GM21786 (cell line): ENCODE results near the gene DENND5B.
"Not testable (repeated sequence)": the region's sequence is repeated elsewhere in the genome, so short reads cannot be mapped to it uniquely, and the experiment has no call there.

Experiments used
- ATAC-seq: cut with Tn5 transposase; IDR thresholded peaks from one replicate; pipeline ENCODE4 v1.9.1; 2021; ENCODE audit not compliant: unreplicated experiment

The DENND5B gene

DNA sequence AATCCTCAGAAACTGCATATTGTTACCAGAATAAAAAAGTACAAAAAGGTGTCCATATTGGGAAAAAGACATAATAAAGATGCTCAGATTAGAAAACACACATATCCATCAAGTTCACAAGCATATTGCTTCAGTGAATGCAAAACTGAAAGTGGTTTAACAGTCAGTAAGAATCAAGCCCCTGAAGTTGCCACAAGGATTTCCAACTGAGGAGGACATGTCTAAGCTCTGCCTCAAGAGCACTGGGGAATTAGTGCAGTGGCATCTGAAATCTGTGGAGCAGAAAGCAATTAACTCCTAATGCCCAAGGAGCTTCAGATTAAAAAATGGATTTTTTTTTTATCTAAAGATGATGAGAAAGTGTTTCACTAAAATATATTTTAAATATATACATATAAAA is 113.2 kb downstream of the DENND5B start:
- peak; percentile 75 for ATAC-seq

DNA sequence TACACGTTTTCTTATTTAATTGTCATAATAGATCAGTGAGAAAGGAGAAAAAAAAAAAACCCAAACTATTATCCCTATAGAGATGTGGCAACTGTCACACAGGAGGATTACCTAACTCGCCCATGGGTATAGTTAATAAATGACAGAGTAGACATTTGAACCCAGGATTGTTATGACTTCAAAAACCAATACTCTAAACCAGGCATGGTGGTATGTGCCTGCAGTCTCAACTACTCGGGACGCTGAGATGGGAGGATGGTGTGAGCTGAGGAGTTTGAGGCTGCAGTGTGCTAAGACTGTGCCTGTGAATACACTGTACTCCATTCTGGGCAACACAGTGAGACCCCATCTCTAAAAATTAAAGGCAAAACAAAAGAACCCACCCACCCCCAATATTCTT is 114.5 kb downstream of the DENND5B start:
- no peak for ATAC-seq

DNA sequence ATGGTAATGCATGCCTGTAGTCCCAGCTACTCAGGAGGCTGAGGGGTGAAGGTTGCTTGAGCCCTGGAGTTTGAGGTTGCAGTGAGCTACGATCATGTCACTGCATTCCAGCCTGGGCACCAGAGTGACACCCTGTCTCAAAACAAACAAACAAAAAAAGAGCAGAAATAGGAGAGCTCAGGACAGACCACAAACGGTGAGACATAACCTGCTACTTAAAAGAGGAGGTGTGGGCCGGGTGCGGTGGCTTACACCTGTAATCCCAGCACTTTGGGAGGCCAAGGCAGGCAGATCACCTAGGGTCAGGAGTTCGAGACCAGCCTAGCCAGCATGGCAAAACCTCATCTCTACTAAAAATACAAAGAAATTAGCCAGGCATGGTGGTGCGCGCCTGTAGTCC is 115.3 kb downstream of the DENND5B start:
- not testable (repeated sequence) for ATAC-seq

DNA sequence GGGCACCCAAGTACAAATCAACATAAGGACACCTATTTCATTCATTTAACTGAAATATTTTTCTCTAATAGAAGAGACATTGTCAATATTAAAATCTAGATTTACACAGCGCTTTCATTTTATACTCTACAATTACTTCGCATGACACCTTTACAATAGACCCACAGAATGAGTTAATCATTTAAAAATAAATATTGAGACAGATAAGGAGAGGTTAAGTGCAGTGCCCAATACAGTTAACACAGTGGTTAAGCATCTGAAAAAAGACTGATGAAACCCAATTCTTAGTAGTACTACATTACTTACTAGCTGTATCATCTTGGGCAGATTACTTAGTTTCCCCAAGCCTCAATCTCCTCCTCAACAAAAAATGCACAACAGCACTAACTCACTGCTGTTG is 116.2 kb downstream of the DENND5B start:
- ATAC-seq: no peak

DNA sequence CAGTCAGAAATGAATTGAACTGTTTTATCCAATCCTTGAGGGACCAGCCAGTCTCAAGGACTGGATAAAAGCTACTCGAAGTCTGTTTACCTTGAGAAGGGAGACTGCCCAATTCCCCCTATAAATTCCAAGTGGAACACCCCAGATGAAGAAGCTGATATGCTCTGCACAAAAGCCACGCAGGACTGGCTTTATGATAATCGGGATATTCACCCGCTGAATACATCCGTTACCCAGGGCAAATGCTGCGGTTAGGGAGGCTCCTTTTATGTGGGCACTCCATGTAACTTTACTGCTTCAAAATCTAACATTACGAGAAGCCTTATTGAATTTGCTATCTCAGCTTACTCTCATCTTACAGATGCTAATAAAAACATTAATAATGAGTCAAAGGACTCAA is 119.1 kb downstream of the DENND5B start:
- no peak for ATAC-seq

DNA sequence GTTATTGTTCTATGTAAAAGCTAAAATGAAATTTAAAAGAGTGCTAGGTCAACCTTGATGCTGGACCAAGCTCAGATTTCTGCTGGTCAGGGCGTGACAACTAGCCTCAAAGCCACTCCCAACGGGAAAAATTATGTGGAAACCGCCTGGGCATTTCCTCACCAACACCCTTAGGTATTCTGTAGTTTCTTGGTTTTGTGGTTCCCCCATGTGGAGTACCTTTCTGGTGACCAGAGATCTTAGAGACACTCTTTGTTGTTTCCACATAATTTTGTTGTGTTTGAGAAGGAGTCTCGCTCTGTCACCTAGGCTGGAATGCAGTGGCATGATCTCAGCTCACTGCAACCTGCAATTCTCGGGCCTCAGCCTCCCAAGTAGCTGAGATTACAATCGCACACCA is 119.9 kb downstream of the DENND5B start:
- no peak for ATAC-seq

DNA sequence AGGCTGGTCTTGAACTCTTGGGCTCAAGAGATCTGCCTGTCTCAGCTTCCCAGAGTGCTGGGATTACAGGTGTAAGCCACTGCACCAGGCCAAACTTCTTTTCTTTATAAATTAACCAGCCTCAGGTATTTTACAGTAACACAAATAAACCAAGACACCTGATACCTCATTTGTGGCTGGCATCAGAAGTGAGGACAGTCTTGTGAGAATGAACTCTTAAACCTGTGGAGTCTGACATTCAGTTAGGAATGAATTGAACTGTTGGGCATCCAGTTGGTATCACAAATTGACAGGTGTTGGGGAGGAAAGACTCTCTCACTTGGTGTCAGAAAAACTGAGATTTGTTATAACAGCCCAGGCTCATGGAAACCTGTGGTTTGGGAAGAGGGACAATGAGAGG is 120.5 kb downstream of the DENND5B start:
- no peak for ATAC-seq

DNA sequence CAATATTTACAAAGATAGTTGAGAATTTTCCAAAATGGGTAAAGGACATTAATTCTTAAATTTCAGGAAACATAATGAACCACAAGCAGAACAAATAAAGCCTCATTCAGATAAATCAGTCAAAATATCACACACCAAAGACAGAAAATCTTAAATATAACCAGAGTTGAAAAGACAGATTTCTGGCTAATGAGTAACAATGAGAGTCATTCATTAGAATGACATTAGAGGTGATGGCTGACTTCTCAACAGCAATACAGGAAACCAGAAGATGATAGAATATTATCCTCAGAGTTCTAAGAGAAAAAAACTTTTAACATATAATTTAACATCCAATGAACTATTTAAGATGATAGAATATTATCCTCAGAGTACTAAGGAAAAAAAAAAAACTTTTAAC is 124.2 kb downstream of the DENND5B start:
- ATAC-seq: no peak

DNA sequence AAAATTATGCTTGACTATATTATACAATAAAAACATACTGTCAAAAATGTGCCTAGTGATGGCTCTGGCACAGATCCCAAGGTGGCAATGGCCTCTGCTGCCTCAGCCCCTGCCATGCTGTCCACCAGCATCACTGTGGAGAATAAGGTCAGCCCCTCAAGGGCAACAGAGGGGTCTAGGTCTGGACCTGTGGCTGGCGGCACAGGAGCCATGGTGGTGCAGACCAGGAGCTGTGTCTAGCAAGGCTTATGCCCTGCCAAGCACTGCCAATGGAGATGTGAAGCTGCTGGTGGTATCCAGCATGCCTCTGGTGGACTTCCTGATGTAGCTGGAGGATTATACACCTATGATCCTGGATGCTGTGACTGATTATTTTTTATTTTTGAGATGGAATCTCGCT is 125.9 kb downstream of the DENND5B start:
- no peak for ATAC-seq

DNA sequence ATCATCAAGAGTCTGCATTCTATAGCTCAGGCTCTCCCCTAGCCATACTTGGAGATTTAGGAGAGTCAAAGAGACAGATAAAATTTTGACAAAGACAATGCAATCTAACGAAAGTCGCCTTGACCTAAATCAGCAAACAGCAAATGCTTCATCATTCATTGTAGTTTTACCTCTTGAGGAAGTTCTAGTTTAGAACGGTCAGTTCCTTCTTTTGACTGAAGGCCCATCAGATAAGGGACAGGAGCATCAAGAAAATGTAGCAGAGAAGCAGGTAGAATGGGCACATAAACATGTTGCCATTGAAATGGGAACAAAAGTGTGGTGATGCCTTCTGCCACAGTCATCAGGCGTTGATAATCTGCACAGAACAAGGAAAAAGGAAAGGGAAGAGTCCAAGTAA is 130.9 kb downstream of the DENND5B start:
- ATAC-seq: no peak

DNA sequence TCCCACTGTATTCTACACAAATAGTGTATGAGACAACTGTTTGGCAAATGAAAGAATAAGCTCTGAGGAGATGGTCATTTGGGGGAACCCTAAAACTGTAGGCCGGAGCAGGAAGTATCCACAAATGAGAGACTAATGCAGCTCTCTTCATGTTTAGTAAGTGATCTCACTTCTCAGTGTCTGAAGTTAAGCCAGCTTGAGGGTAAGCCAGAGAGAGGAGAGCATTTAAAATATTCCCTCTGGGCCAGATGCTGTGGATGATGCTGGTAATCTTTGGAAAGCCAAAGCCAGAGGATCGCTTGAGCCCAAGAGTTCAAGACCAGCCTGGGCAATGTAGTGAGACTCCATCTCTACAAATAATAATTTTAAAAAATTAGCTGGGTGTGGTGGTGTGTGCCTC is 134.4 kb downstream of the DENND5B start:
- ATAC-seq: no peak

DNA sequence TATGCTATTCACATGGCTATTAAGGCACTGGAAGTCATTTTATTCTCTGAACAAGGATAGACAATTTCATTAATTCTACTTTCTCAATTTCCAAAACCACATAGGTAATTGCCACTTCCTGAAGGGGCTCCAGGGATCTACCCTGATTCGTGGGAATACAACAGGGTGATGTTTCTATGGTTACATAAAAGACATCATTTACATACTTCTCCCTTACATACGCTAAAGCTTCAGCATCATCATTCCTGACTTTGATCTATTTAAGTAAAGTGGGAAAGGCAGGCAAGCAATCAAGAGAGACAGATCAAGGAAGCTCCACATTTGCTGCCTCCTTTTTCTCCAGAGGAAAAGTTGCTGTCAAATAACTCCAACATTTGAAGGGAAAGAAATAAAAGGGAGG is 146.2 kb downstream of the DENND5B start:
- ATAC-seq: no peak

DNA sequence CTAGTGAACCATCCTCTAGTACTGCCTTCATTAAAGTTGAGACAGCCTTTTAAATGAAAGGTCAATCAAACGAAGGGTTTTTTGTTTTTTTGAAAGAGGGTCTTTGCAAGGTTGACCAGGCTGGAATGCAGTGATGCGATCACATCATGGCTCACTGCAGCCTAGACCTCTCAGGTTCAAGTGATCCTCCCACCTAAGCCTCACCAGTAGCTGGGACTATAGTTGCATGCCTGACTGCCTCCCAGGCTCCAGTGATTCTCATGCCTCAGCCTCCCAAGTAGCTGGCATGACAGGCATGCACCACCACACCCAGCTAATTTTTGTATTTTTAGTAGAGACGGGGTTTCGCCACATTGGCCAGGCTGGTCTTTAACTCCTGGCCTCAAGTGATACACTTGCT is 150.3 kb downstream of the DENND5B start:
- ATAC-seq: no peak

DNA sequence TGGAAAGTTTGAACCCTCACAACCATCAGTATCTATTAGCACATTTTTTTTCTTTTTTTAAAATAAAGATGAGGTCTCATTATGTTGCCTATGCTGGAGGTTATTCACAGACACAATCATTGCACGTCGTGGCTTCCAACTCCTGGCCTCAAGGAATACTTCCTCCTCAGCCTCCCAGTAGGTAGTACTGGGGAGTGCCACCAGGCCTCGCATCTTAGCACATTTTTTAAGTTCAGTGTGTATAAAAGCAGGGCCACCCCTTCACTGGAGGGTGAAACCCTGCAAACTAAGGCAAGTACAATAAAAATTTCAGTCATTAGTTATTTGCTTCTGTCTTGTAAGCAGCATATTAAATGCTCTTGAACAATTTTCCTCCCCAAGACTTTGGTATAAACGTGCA is 150.8 kb downstream of the DENND5B start:
- no peak for ATAC-seq

DNA sequence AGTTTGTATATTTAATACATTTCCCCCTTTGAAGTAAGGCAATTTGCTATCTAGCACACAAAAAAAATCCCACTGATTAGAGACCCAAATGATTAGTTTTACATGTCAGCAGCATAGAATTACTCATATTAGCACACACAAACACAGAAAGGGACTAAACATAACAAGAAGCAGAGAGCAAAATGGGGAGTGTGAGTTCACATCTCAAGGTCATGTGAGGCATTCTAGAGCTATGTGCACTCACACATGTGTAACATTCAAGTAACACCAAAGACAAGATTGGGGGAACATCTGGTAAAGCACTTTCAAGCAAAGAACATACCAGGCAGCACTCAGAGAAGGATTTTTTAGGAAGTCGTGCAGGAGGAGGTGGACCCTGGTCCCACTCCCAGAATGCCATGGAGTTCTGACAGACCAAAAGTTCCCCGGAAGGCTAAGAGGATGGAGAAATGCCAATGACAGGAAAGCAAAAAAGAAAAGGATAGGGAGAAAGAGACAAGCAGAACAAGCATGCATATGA is 159.2 kb downstream of the DENND5B start:
- no peak for ATAC-seq

DNA sequence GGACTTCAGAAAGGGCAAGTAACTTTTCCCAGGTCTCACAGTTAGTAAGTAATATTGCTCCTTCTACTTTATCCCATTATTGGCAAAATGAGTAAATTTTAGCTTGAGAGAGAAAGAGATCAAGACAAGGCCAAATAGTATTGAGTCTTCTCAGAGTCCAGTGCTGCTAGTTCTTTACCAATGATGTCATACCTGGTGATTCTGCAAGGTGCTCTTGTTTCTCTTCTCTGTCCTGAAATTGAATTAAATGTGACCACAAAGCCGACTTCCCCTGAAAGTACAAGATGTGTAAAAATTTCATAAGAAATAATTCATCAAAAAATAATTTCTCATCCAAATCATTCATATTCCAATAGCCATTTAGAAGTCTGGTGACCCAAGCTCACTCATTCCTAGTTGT is 167.5 kb downstream of the DENND5B start:
- no peak for ATAC-seq

DNA sequence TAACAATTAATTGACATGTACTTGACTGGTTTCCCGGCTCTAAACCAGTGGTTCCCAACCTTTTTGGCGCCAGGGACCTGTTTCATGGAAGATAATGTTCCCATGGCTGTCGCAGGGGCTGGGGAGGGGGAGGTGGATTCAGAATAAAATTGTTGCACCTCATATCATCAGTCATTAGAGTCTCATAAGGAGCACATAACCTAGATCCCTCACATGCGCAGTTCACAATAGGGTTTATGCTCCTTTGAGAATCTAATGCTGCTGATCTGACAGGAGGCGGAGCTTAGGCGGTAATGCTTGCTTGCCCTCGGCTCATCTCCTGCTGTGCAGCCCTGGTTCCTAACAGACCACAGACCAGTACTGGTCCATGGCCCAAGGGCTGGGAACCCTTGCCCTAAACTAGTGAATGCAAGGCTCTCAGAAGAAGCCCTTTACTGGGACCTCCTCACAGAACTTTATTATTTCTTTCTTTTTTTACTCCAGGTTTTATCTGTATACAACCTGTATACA is 178.6 kb downstream of the DENND5B start:
- ATAC-seq: no peak

DNA sequence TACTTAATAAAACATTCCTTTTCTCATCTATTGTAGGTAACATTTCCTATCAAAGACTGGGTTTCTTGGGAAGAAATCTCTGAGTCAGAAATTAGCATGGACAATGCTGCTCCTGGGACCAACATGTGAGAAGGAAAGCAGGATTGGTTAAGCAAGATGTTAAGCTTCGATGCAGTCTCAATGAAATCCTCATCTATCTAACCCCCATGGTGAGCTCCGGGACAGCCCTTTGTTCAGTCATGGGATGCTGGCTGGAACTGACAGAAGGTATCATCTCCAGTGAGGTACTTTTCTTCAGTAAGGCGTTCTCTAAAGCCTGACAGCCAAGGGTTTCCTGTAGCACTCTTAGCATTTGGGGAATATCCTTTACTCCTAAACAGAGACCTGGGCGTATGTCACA is 182.2 kb downstream of the DENND5B start:
- ATAC-seq: no peak

DNA sequence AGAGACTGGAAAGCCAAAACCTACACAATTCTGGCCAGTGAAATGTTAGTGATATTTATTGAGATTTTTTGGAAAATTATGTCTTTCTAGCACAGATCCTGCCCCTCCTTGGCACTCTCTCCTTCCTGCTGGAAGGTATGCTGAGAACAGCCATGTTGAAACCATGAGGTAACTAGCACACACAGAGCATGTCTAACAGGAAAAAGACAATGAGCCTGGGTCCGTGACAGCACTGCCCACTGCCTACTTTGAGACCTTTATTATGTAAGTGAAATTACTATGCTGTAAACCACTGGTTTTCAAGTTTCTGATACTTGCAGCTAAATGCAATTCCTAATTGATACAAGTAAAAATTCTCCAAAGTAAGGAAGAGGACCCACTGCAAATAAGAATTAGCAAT is 183.4 kb downstream of the DENND5B start:
- no peak for ATAC-seq

DNA sequence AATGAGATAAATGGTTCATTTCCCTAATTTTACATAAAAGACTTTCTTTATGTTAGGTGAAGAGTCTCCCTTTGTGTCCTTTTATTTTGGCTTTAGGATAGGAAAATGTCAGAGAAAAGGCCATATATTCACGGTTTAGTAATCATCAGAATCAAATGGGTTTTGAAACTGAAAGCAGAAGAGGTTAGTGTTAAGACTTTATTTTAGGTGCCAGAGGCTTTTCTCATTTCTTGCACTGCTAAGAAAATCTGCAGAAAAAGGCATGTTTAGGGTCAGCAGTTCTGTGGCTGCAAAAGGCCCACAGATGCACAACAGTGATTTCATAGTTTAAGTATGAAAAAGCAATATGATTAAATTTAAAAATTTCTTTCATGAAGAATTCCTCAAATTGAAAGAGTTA is 184.6 kb downstream of the DENND5B start:
- ATAC-seq: peak; percentile 68

DNA sequence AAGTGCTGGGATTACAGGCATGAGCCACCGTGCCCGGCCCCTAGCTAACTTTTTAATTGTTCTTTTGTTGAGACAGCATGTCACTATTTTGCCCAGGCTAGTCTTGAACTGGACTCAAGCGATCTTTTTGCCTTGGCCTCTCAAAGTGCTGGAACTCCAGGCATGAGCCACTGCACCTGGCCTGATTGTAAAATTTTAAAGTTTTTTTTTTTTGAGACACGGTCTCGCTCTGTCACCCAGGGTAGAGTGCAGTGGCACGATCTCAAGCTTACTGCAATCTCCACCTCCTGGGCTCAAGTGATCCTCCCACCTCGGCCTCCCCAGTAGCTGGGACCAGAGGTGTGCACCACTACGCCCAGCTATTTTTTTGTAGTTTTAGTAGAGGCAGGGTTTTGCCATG is 185.9 kb downstream of the DENND5B start:
- no peak for ATAC-seq

DNA sequence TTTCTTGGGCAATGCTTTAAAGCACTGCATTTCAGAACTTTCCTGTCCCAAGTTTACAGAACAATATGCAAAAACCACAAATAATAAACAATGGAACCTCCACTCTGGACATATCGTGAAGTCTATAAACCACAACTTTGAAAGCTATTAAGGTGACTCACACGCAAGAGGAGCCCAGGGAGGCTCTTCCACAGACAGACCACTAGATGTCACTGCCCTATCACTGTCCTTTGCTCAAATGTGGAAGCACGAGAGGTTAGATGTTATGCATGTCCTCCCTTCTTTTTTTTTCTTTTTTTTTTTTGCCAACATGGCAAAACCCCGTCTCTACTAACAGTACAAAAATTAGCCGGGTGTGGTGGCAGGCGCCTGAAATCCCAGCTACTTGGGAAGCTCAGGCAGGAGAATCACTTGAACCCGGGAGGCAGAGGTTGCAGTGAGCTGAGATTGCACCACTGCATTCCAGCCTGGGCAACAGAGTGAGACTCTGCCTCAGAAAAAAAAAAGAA is 187.8 kb downstream of the DENND5B start:
- peak; percentile 72 for ATAC-seq

DNA sequence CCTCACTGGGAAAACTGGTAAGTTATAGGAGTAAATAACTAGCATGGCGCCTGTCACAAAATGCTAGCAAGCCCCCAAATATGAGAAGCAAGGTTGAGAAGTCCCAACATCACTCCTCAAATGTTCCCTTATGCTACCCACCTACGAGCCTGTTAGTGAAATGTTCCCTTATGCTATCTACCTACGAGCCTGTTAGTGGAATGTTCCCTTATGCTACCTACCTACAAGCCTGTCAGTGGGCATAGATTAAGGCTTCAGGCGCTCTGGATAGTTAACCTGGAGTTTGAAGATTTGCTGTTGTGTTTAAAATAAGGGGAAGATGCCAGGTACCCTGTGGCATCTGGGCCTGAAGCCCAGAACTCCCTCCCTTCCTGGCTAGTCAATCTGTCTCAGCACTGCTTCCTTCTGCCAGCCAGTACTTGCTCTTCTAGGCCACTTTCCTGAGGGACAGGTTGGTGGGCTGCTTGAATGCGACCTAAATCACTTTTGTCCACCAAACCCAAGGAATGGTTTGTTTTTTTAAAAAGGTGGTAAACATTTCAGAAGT is 197.9 kb downstream of the DENND5B start:
- ATAC-seq: no peak
